Neural progenitor cell (in vitro differentiated cells): ENCODE results near the gene OR2F2.

Experiments used
- CTCF ChIP-seq: fragments of 200-600 bp; sonication (generic); IDR thresholded peaks from 2 replicates; pipeline ENCODE4 v1.5.1; 2017; ENCODE audit warnings: antibody characterized with exemption, mild to moderate bottlenecking
- EZH2 ChIP-seq: fragments of 200-600 bp; sonication (generic); IDR thresholded peaks from 2 replicates; pipeline ENCODE4 v1.6.1; 2017; ENCODE audit warnings: antibody characterized with exemption, mild to moderate bottlenecking, moderate library complexity
- EZH2phosphoT487 ChIP-seq: fragments of 200-600 bp; sonication (generic); IDR thresholded peaks from 2 replicates; pipeline ENCODE4 v1.6.1; 2017; ENCODE audit warnings: antibody characterized with exemption

- TF ChIP-seq CTCF (no peak), EZH2 (no peak), EZH2phosphoT487 (no peak)
Observed at GRCh38 chr7:143900230-143900766, 34.7 kb upstream of the OR2F2 start.
